Measurements from ENCODE around the gene CAMK2N2. TPM values are rescaled to one million over a fixed set of nuclear protein-coding genes. Genes with fewer than 3 reads are reported as not detected.

CAMK2N2 gene
- total and polyA plus RNA-seq, 9 of the 15 experiments (the other 6 are each of a cell fraction or from before 2014, with no cell fraction given) = 0.08 to 0.22 (median 0.11) TPM; not detected in 5

- TF ChIP-seq PREB (CRISPR knock-in tag; IDR thresholded peaks at IDR 0.05) (no peak), BCOR (IDR thresholded peaks at IDR 0.05) (0 out of 2 replicates have a peak, but pooled peaks have one; percentile 10), SAFB (IDR thresholded peaks at IDR 0.05; ENCODE audit: borderline replicate concordance, low read depth, low read length) (no peak), MBD1 (CRISPR knock-in tag; IDR thresholded peaks at IDR 0.05) (no peak), PTTG1 (tag; IDR thresholded peaks at IDR 0.05; ENCODE audit: low read depth) (no peak), NCOA2 (IDR thresholded peaks at IDR 0.05; ENCODE audit: partially characterized antibody in 2 of 2) (no peak), FOS (IDR thresholded peaks at IDR 0.05; ENCODE audit: extremely low read depth, insufficient read length) (no peak), CREB5 (CRISPR knock-in tag; IDR thresholded peaks at IDR 0.05) (no peak), FOXA1 (IDR thresholded peaks at IDR 0.05; ENCODE audit: borderline replicate concordance) (no peak), MXD1 (CRISPR knock-in tag; IDR thresholded peaks at IDR 0.05; ENCODE audit: borderline replicate concordance, poor library complexity, severe bottlenecking) (peak; percentile 86), EGR1 (conservative IDR thresholded peaks at IDR 0.05) (peak; percentile 77), HMGN3 (IDR thresholded peaks at IDR 0.05; ENCODE audit: borderline replicate concordance, extremely low read depth, insufficient read length, low read depth, low read length) (peak; percentile 76), ZNF134 (CRISPR knock-in tag; conservative IDR thresholded peaks at IDR 0.05) (no peak), SMARCA4 (IDR thresholded peaks at IDR 0.05) (no peak), MEF2A (IDR thresholded peaks at IDR 0.05; ENCODE audit: control insufficient read depth, low read depth, low read length) (no peak; the same call in 1 of the 2 replicates), ZNF77 (CRISPR knock-in tag; IDR thresholded peaks at IDR 0.05) (no peak), ZNF584 (CRISPR knock-in tag; IDR thresholded peaks at IDR 0.05; ENCODE audit: low read depth) (no peak), DACH1 (IDR thresholded peaks at IDR 0.05; ENCODE audit: partially characterized antibody) (no peak), ZNF354B (CRISPR knock-in tag; IDR thresholded peaks at IDR 0.05) (no peak), XRCC5 (IDR thresholded peaks at IDR 0.05; ENCODE audit: low read depth, low read length) (peak; percentile 97), ZNF740 (CRISPR knock-in tag; IDR thresholded peaks at IDR 0.05) (0 out of 2 replicates have a peak, but pooled peaks have one; percentile 12), ZNF740 (tag; IDR thresholded peaks at IDR 0.05) (no peak), ARNT (IDR thresholded peaks at IDR 0.05) (no peak)
Observed at GRCh38 chr3:184248454-184249411, 12.6 kb downstream of the CAMK2N2 start, which contains the start of gene ALG3 (continued).

Measured in K562 (cell line).